CD4-positive, alpha-beta T cell treated with Interferon gamma for 1 hour (primary cell): ENCODE measurements around the gene TXN2.
"Not testable (repeated sequence)": the region's sequence is repeated elsewhere in the genome, so short reads cannot be mapped to it uniquely, and the experiment has no call there.

Experiments used
- DNase-seq: peaks from one replicate; pipeline ENCODE4 v3.0.0-alpha.2; 2020

The TXN2 gene, protein sequence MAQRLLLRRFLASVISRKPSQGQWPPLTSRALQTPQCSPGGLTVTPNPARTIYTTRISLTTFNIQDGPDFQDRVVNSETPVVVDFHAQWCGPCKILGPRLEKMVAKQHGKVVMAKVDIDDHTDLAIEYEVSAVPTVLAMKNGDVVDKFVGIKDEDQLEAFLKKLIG

DNA sequence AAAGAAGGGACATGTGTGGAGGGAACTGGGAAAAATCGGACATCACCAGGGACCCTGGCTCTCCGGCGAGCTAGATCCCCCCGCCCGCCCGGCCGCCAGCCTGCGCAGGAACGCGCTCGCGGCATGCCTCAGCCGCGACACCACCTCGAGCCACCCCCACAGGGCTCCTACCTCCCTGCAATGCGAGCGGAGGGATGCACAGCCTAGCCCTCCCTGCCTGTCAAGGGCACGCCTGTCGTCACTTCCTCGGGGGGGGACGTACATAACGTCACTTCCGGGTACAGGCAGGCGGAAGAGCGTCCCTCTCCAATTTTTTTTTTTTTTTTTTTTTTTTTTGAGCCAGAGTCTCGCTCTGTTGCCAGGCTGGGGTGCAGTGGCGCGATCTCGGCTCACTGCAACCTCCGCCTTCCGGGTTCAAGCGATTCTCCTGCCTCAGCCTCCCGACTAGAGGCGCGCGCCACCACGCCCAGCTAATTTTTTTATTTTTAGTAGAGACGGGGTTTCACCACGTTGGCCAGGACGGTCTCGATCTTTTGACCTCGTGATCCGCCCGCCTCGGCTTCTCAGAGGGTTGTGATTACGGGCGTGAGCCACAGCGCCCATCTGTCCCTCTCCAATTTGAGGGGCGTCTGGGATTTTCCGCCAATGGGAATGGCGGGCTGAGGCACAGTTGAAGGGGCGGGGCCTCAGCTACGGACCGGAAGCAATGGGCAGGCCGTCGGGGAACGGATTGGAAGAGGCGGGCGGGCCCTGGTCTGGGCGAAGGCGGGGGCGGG, at the start of gene TXN2:
TXN2 (minus strand) TSS at position 248 of the 776 bp plus-strand sequence. CDS start 803 bp downstream, outside the sequence.
- peak; percentile 97 for DNase-seq

DNA sequence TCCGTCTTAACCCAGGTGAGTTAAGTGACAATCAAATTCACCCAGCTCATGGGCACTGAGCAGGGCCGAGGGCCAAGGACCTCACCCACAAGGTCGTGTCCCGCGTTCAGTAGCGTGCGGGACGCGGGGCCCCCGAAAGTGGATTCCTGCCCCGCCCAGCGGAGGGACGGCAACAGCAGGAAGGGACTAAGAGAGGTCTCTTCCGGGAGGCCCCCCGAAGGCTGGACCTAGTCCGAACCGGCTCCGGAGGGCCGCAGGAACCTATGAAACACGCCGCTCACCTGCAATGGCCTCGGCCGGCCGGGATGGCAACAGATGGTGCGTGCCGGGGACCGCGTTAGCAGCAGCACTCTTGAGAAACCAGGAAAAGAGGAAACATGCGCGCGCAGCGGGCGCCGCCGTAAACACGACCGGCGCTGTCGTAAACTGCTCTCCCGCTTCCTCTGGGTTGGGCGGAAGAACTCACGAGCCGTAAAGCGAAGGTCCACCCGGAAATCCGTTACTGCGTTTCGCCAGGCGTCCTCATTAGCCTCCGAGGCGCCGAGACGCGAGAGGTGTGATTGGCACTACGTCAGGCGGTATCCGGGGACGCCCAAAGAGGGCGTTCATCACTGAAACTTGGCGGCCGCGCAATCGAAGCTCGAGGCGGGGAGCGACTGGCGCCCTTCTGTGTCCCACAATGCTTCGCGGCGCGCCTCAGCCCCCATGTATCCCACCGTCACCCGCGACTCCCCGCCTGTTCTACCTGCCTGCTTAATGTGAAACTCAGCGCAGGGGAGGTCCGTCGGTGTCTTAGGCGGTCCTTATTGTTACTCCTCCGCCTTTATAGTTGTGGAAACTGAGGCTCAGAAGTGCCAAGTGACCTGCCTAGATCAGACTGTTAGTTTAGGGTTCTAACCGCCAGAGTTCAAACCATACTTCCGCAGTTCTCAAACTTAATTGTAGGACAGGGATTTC, 47.6 kb upstream of the TXN2 start, which contains the start of gene EIF3D:
EIF3D (minus strand) TSS at position 372 of the 957 bp plus-strand sequence. CDS start 3,045 bp downstream, outside the sequence.
- DNase-seq, result peak; percentile 100

DNA sequence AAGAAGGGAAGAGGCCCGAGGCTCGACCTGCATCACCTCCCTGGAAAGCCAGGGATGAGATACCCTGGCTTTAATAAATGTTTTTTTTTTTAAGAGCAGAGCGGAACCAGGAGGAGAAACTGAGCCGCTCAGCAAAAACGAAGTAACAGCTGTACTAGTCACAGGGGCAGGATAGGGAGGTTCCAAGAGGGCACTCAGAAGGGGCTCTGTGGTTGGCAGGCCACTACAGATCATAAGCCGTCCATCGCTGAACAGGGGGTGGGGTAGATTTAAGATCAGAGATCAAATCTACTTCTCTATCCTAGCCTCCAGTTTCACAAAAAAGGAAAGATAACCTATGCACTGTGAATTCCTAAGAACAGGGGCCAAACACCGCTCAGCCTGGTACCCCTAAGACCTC, 46.9 kb upstream of the TXN2 start:
- DNase-seq, result no peak

GRCh38 chr22:36522662-36523061, 41.2 kb upstream of the TXN2 start:
- no peak for DNase-seq

GRCh38 chr22:36520423-36520822, 39.0 kb upstream of the TXN2 start:
- no peak for DNase-seq

DNA sequence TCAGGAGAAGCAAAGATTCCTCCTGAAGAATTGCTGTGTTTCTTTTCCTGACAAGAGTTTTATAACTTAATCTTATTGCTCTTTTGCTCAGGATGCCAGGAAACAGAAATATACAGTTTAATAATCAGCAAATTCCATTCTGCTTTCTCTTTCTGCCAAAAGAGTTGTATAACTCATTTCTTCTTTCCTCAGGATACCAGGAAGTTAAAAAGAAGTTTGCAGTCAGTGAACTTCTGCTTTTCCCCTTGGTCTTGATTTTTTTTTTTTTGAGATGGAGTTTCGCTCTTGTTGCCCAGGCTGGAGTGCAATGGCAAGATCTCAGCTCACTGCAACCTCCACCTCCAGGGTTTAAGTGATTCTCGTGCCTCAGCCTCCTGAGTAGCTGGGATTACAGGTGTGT, 38.5 kb upstream of the TXN2 start:
- not testable (repeated sequence) for DNase-seq

- no peak for DNase-seq
These were observed 33.3 kb upstream of the TXN2 start for GRCh38 chr22:36514766-36515165.

DNA sequence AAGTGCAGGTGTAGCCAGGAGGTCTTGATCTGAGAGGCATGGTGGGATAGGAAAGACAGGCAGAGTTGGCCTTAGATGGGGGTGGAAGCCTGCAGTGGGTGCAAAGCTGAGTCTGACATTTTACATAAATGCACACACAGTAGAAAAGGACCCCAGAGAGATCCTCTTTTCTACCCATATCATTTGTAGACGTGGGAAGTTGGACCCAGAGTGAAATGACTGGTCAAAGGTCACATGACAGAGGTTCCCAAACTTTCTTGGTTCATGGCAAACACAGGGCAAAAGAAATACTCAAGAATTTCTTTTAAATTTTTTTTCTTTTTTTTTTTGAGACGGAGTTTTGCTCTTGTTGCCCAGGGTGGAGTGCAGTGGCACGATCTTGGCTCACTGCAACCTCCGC, 31.6 kb upstream of the TXN2 start:
- DNase-seq, result no peak

DNA sequence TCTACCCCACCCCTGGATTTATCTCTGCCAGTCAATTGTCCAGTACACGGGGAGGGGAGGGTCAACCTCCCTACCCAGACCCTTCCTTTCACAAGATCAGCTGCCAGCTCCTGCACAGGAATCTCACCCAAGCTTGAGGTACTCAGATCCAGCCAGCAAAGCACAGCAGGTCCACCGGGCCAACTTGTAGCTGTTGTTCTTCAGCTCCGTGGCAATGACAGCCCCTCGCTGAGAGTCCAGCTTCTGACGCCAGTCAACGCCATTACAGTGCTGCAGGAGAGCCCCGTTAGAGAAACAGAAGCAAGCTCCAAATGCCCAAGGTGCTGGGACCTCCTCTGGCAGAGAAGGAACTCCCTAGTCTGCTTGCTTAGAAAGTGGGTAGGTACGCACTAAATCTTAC, 30.9 kb upstream of the TXN2 start:
- no peak for DNase-seq

DNA sequence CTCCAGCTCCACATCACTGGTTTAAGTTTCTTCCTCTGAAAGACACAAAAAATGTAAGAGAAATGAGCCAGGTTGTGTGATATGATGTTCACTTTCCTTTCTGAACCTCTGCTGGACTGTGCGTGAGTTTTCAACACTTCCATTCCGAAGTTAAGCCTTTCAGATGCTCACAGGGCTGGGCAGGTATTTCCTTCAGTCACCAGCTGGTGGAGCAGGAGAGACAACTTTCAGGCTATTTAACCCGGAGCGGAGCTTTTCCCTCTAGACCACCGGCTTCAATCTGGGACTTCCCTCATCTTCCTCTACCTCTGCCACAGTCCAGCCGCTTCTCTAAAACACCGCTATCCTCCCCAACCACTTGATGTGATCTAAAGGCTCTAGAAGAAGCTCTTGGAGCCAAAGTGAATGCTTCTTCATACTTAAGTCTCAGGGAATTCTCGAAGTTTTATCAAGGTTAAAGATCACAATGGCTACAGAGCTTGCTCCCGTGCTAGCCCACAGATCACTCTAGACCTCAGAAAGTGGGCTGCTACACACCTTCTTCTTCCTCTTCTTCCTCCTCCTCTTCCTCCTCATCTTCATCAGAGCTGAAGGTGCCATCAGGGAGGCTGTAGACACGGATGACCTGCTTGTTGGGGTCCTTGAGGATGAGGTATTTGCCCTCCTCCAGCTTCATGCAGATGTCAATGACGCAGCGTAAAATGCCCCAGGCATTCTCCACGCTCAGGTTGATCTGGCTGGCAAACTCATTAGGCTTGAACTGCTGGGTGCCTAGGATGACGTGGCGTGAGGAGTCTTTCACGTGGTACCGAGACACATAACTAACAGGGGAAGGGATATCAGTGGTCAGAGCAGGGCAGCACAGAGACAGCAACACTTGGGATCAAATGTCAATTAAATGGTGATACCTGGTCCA, 29.8 kb upstream of the TXN2 start:
- DNase-seq, result peak; percentile 26

DNA sequence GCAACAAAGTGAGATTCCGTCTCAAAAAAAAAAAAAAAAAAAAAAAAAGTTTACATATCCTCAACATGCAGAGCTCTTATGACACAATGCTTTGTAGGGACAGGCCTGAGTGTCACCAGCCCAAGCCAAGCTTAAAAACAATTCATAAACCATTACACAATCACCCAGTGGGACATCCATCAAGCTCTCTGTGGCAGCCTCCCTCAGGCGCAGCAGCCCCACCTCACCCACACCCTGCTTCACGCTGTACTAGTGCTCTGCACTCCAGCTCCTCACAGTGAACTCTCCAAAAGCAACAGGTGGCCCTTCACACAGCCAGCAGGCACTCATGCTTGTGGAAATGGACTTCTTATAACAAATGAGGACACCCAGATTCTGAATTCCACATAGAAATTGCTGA, 28.9 kb upstream of the TXN2 start:
- DNase-seq, result no peak

- DNase-seq, result no peak
These were observed 26.1 kb upstream of the TXN2 start for GRCh38 chr22:36507518-36508010.

DNA sequence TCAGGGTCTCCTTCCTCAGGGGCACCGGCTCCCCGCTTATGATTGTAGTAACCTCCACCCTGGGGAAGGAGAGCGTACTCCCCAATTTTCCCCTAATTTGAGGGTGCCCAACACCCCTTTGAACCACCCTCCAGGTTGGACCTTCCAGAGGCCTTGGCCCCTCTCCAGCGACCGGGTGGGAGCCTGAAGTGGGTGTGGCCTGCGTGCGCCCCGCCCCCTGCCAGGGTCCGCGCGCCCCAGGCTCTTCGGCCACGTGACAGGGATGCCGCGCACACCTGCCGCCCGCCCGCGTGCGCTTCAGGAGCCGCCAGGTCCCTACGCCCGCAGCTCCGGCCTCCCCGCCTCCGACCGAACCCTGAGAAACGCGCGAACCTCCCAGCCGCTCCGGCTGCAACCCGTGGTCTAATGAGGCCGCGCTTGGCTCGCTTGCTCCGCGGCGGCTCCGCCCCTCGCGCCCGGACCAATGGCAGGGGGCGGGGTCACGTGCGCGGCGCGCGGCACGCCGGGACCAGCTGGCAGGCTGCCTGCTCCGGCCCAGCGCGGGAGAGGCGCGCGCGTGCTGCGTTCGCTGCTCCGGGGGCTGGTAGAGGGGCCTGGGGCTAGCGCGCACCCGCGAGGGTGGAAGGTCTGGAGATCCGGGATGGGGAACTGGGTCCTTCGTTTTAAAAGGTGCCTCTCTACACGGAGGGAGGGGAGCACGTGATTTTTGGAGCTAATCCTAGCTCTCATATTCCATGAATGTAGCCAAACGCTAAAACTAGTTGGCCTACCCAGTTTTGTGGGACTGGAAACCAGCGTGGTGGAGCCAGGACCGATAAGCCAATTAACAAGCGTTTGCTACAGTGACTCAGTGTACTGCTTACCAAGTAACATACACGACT, 25.4 kb upstream of the TXN2 start, which contains the start of gene FOXRED2:
FOXRED2 (minus strand) TSS at position 404 of the 881 bp plus-strand sequence. CDS start 618 bp downstream, outside the sequence.
- peak; percentile 88 for DNase-seq

GRCh38 chr22:36505998-36506635, 24.7 kb upstream of the TXN2 start:
- no peak for DNase-seq

DNA sequence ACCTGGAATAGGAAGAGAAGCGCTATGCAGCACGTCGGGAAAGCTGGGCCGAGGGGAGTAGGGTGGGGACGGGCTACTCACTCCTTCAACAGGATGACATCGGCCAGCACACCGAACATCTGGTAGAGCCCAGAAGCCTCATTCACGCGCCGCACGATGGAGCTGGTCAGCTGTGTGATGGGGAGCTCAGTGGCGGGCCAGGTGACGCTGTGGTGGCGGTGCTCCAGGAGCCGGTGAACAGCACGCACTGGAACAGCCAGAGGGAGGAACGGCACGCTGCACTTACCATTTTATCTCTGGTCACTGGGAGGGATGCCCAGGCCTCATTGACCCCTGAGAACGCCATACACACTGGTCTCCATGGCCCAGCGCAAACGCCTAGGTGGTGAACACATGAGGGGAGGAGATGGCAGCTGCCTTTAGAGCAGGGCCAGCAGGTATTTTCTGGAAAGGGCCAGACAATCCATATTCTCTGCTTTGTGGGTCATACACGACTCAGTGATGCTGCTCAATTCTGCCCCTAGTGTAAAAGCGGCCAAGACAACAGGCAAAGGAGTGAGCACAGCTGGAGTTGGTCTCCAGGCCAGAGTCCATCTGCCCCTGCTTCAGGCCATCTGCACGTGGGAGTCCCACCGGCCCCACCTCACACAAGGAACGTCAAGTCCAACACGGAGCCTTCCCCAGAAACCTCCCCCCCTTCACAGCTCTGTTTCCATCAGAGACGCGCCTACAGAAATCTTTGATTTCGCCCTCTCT, 16.6 kb upstream of the TXN2 start:
- DNase-seq, result no peak

GRCh38 chr22:36493690-36494110, 12.3 kb upstream of the TXN2 start:
- DNase-seq, result peak; percentile 62

DNA sequence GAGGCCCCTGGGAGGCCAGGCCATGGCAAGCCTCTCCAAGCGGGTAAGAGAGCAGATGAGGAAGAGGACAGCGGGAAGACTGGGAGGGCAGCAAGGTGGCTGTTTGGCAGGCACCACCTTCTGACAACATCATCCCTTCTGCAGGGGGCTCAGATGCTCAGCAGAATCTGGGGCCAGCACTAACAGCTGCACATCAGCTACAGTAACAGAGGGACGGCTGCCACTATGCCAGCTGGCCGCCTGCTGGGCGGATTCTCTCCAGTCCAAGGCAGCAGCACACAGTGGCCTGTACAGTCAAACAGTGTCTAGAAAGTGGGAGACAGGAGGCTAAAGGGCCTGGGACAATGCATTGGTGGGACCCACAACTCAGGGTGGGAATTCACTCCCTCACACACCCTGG, 10.7 kb upstream of the TXN2 start:
- DNase-seq, result no peak

DNA sequence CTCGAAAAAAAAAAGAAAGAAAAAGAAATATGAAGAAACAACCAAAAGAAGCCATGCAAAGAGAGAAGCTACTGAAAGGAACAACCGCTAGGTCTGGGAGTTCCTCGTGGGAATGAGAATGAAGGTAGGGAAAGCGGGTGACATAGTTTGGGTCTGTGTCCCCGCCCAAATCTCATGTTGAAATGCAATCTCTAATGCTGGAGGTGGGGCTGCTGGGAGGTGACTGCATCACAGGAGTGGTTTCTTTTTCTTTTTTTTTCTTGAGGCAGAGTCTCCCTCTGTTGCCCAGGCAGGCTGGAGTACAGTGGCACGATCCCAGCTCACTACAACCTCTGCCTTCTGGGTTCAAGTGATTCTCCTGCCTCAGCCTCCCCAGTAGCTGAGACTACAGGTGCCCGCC, 9.7 kb upstream of the TXN2 start:
- DNase-seq, result no peak

DNA sequence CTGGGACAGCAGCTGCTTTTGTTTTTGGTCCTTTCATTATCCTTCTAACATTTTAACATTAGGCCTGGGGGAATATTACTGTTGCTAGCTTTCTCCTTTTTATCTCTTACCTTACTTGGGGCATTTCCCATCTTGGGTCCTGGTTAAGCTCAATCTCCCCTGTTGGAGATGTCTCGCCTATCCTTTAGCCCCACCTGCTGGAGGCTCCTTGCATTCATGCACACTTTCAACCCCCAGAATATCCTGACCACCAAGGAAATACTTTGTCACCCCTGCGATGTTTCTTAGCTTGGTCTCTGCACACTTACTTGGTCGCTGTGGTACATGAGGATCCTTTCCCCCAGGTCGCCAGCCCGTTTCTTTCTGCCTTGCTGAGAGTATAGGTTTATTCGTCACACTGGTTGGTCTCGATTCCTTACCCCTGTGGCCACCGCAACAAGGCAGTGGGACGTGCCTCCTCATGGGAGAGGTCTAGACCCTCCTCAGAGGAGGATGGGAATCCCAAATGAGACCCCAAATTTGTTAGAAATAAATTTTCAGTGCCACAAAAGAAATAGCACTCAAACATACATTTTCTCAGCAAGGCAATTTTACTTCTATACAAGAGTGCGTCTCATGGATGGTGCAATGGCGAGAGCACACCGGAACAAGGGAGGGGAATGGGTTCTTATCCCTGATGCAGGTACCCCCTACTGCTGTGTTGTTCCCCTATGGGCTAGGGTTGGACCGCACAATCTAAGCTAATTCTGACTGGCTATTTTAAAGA, 5.4 kb upstream of the TXN2 start:
- peak; percentile 56 for DNase-seq
